HG03097 (cell line): ENCODE measurements around the gene REN.

Experiments used
- ATAC-seq: cut with Tn5 transposase; IDR thresholded peaks from one replicate; pipeline ENCODE4 v1.9.1; 2021; ENCODE audit not compliant: unreplicated experiment, low FRiP score

Gene REN

GRCh38 chr1:204112876-204113730 lies 53.0 kb downstream of the REN start:
- ATAC-seq: no peak

- ATAC-seq: no peak
Observed at GRCh38 chr1:204110894-204111633, 55.1 kb downstream of the REN start.

- ATAC-seq: no peak
Observed at GRCh38 chr1:204108312-204109141, 57.6 kb downstream of the REN start.

GRCh38 chr1:204107892-204108291 lies 58.2 kb downstream of the REN start:
- no peak for ATAC-seq

- no peak for ATAC-seq
Observed at GRCh38 chr1:204106825-204107224, 59.3 kb downstream of the REN start.

GRCh38 chr1:204105131-204105515 lies 61.0 kb downstream of the REN start:
- no peak for ATAC-seq
